ENCODE results near the gene BTBD18. TPM values are rescaled to one million over a fixed set of nuclear protein-coding genes. Genes with fewer than 3 reads are reported as not detected.
A peak's percentile ranks its signal among the peaks of the same experiment; 100 is the strongest.

Gene BTBD18
- not detected for total RNA-seq
- 0 reads per million in 2 donors for total RNA-seq

GRCh38 chr11:57751676-57752253 is at the start of gene BTBD18:
BTBD18 (minus strand) TSS chr11:57751819; CDS start chr11:57751188, 631 bp downstream.
- Mint-ChIP-seq H3K27me3 (no peaks in the 10 kb centered on the region), H3K36me3 (ENCODE audit: low read depth) (peaks cover 2% of the 10 kb centered on the region), H3K27ac (peak within 1 kb of the TSS; percentile 27), H3K4me3 (no peak within 1 kb of the TSS), H3K4me1 (peaks cover 12% of the 10 kb centered on the region)
- peak; percentile 50 for ATAC-seq
- DNase-seq = no peak
- no peaks in the 10 kb centered on the region for H3K9me3 ChIP-seq (ENCODE audit: control insufficient read depth, low read length, poor library complexity, severe bottlenecking)

- H3K9me3 ChIP-seq (ENCODE audit: control insufficient read depth, low read length, poor library complexity, severe bottlenecking) = no peaks in the 10 kb centered on the region
- DNase-seq = no peak
- H3K27ac Mint-ChIP-seq = peak overlapping the region; percentile 86
- H3K4me1 Mint-ChIP-seq = peaks cover 17% of the 10 kb centered on the region
- no peaks in the 10 kb centered on the region for H3K27me3 Mint-ChIP-seq
- no peak overlapping the region for H3K4me3 Mint-ChIP-seq
- peaks cover 3% of the 10 kb centered on the region for H3K36me3 Mint-ChIP-seq (ENCODE audit: low read depth)
- ATAC-seq = peak; percentile 27
Observed at GRCh38 chr11:57801183-57801485, 49.5 kb upstream of the BTBD18 start.

- DNase-seq = no peak
- peak overlapping the region; percentile 86 for H3K27ac Mint-ChIP-seq
- H3K4me3 Mint-ChIP-seq = peak overlapping the region; percentile 50
- ATAC-seq = peak; percentile 92
- no peaks in the 10 kb centered on the region for H3K9me3 ChIP-seq (ENCODE audit: control insufficient read depth, low read length, poor library complexity, severe bottlenecking)
- peaks cover 6% of the 10 kb centered on the region for H3K36me3 Mint-ChIP-seq (ENCODE audit: low read depth)
- H3K27me3 Mint-ChIP-seq = no peaks in the 10 kb centered on the region
- H3K4me1 Mint-ChIP-seq = peaks cover 17% of the 10 kb centered on the region
Observed at GRCh38 chr11:57800444-57801182, 49.0 kb upstream of the BTBD18 start.

- ATAC-seq (no peak), DNase-seq (no peak)
- H3K9me3 ChIP-seq (ENCODE audit: control insufficient read depth, low read length, poor library complexity, severe bottlenecking) = no peaks in the 10 kb centered on the region
- no peak overlapping the region for H3K4me3 Mint-ChIP-seq
- peaks cover 9% of the 10 kb centered on the region for H3K36me3 Mint-ChIP-seq (ENCODE audit: low read depth)
- peaks cover 20% of the 10 kb centered on the region for H3K4me1 Mint-ChIP-seq
- H3K27ac Mint-ChIP-seq = peak overlapping the region; percentile 77
- no peaks in the 10 kb centered on the region for H3K27me3 Mint-ChIP-seq
Observed at GRCh38 chr11:57798905-57799559, 47.4 kb upstream of the BTBD18 start.

GRCh38 chr11:57793351-57794115 is 41.9 kb upstream of the BTBD18 start:
- H3K36me3 Mint-ChIP-seq (ENCODE audit: low read depth) = peaks cover 7% of the 10 kb centered on the region
- DNase-seq = no peak
- H3K9me3 ChIP-seq (ENCODE audit: control insufficient read depth, low read length, poor library complexity, severe bottlenecking) = no peaks in the 10 kb centered on the region
- H3K27ac Mint-ChIP-seq = peak overlapping the region; percentile 96
- H3K4me3 Mint-ChIP-seq = peak overlapping the region; percentile 78
- ATAC-seq = no peak
- peaks cover 27% of the 10 kb centered on the region for H3K4me1 Mint-ChIP-seq
- no peaks in the 10 kb centered on the region for H3K27me3 Mint-ChIP-seq

GRCh38 chr11:57792870-57793269 is 41.3 kb upstream of the BTBD18 start:
- Mint-ChIP-seq H3K27me3 (no peaks in the 10 kb centered on the region), H3K4me3 (peak overlapping the region; percentile 78), H3K27ac (peak overlapping the region; percentile 96), H3K36me3 (ENCODE audit: low read depth) (peaks cover 7% of the 10 kb centered on the region), H3K4me1 (peaks cover 31% of the 10 kb centered on the region)
- no peak for DNase-seq
- H3K9me3 ChIP-seq (ENCODE audit: control insufficient read depth, low read length, poor library complexity, severe bottlenecking) = no peaks in the 10 kb centered on the region
- peak; percentile 50 for ATAC-seq

GRCh38 chr11:57792060-57792541 is 40.5 kb upstream of the BTBD18 start:
- Mint-ChIP-seq H3K4me1 (peaks cover 33% of the 10 kb centered on the region), H3K4me3 (peak overlapping the region; percentile 78), H3K36me3 (ENCODE audit: low read depth) (peaks cover 7% of the 10 kb centered on the region), H3K27me3 (no peaks in the 10 kb centered on the region), H3K27ac (peak overlapping the region; percentile 96)
- no peaks in the 10 kb centered on the region for H3K9me3 ChIP-seq (ENCODE audit: control insufficient read depth, low read length, poor library complexity, severe bottlenecking)
- DNase-seq = peak; percentile 64 to 81 (median 72)
- ATAC-seq = peak; percentile 93

- Mint-ChIP-seq H3K36me3 (ENCODE audit: low read depth) (peaks cover 7% of the 10 kb centered on the region), H3K27me3 (no peaks in the 10 kb centered on the region), H3K4me1 (peaks cover 33% of the 10 kb centered on the region), H3K27ac (peak overlapping the region; percentile 96), H3K4me3 (peak overlapping the region; percentile 78)
- no peak for DNase-seq
- H3K9me3 ChIP-seq (ENCODE audit: control insufficient read depth, low read length, poor library complexity, severe bottlenecking) = no peaks in the 10 kb centered on the region
- no peak for ATAC-seq
Observed at GRCh38 chr11:57791321-57792059, 39.9 kb upstream of the BTBD18 start.

GRCh38 chr11:57788703-57789088 is 37.1 kb upstream of the BTBD18 start:
- H3K27ac Mint-ChIP-seq = peak overlapping the region; percentile 49
- H3K27me3 Mint-ChIP-seq = no peaks in the 10 kb centered on the region
- ATAC-seq (no peak), DNase-seq (no peak)
- H3K4me1 Mint-ChIP-seq = peaks cover 26% of the 10 kb centered on the region
- H3K4me3 Mint-ChIP-seq = no peak overlapping the region
- peaks cover 2% of the 10 kb centered on the region for H3K36me3 Mint-ChIP-seq (ENCODE audit: low read depth)
- no peaks in the 10 kb centered on the region for H3K9me3 ChIP-seq (ENCODE audit: control insufficient read depth, low read length, poor library complexity, severe bottlenecking)

- DNase-seq (no peak), ATAC-seq (no peak)
- Mint-ChIP-seq H3K4me1 (peaks cover 20% of the 10 kb centered on the region), H3K4me3 (no peak overlapping the region), H3K36me3 (ENCODE audit: low read depth) (peaks cover 2% of the 10 kb centered on the region), H3K27ac (peak overlapping the region; percentile 49), H3K27me3 (no peaks in the 10 kb centered on the region)
- H3K9me3 ChIP-seq (ENCODE audit: control insufficient read depth, low read length, poor library complexity, severe bottlenecking) = no peaks in the 10 kb centered on the region
Observed at GRCh38 chr11:57787920-57788702, 36.5 kb upstream of the BTBD18 start.

GRCh38 chr11:57787006-57787604 is 35.5 kb upstream of the BTBD18 start:
- peaks cover 2% of the 10 kb centered on the region for H3K36me3 Mint-ChIP-seq (ENCODE audit: low read depth)
- no peaks in the 10 kb centered on the region for H3K27me3 Mint-ChIP-seq
- H3K4me1 Mint-ChIP-seq = peaks cover 12% of the 10 kb centered on the region
- no peak for ATAC-seq
- no peak for DNase-seq
- H3K9me3 ChIP-seq (ENCODE audit: control insufficient read depth, low read length, poor library complexity, severe bottlenecking) = no peaks in the 10 kb centered on the region
- H3K27ac Mint-ChIP-seq = no peak overlapping the region
- no peak overlapping the region for H3K4me3 Mint-ChIP-seq

GRCh38 chr11:57786436-57786835 is 34.8 kb upstream of the BTBD18 start:
- no peak for ATAC-seq
- Mint-ChIP-seq H3K27ac (no peak overlapping the region), H3K4me1 (peaks cover 10% of the 10 kb centered on the region), H3K36me3 (ENCODE audit: low read depth) (peaks cover 2% of the 10 kb centered on the region), H3K4me3 (no peak overlapping the region), H3K27me3 (no peaks in the 10 kb centered on the region)
- no peak for DNase-seq
- H3K9me3 ChIP-seq (ENCODE audit: control insufficient read depth, low read length, poor library complexity, severe bottlenecking) = no peaks in the 10 kb centered on the region

All from T-helper 17 cell (primary cell).